ENCODE data around the gene ERCC4.

GRCh38 chr16:13950821-13951547 lies 31.0 kb downstream of the ERCC4 start:
- TF ChIP-seq CTCF (IDR thresholded peaks at IDR 0.05), result no peak
- TF ChIP-seq POLR2AphosphoS5 (IDR thresholded peaks at IDR 0.05), result no peak
